ENCODE results near the gene TMEM239. TPM values are rescaled to one million over a fixed set of nuclear protein-coding genes. Genes with fewer than 3 reads are reported as not detected.

TMEM239 gene
- total RNA-seq, 2 donors from 2014 or later = not detected

Other genes starting within 250 kb of the TMEM239 start
- 100 to 1,000 TPM; 261 to 583 TPM for gene NOP56, start 163.7 kb upstream of the TMEM239 start, total RNA-seq
- gene IDH3B, start 152.1 kb upstream of the TMEM239 start, total RNA-seq = 100 to 1,000 TPM in 1 of 2 donors, 10 to 100 TPM in 1; 85.7 to 123 TPM
- gene EBF4, start 123.6 kb upstream of the TMEM239 start, total RNA-seq = 1 to 10 TPM; 3.6 to 4.9 TPM
- under 1 TPM; 0.63 to 0.69 TPM for gene CPXM1, start 15.7 kb upstream of the TMEM239 start, total RNA-seq
- not detected for gene C20orf141, start 1.4 kb upstream of the TMEM239 start, total RNA-seq
- gene PCED1A, start 24.3 kb downstream of the TMEM239 start, total RNA-seq = 10 to 100 TPM; 15.0 to 38.5 TPM
- gene VPS16, start 24.4 kb downstream of the TMEM239 start, total RNA-seq = 10 to 100 TPM; 37.2 to 45.4 TPM
- 10 to 100 TPM; 40.0 to 46.5 TPM for gene PTPRA, start 57.1 kb downstream of the TMEM239 start, total RNA-seq
- gene GNRH2, start 227.3 kb downstream of the TMEM239 start, total RNA-seq = 10 to 100 TPM in 1 of 2 donors, under 1 TPM in 1; 0.61 to 13.7 TPM
- gene MRPS26, start 229.7 kb downstream of the TMEM239 start, total RNA-seq = 10 to 100 TPM; 52.9 to 66.4 TPM